ENCODE results near the gene NTRK1. TPM values are rescaled to one million over a fixed set of nuclear protein-coding genes. Genes with fewer than 3 reads are reported as not detected.

The NTRK1 gene
- total RNA-seq, 1 donor from 2014 or later = 1.0 TPM

- H3K27ac ChIP-seq (replicated peaks) = no peak overlapping the region
- no peak for TF ChIP-seq CTCF (IDR thresholded peaks at IDR 0.05; ENCODE audit: borderline replicate concordance)
- no peak for DNase-seq
- no peaks in the 10 kb centered on the region for H3K9me3 ChIP-seq (replicated peaks)
- intact Hi-C loops (cut with micrococcal nuclease) = no loop called here
- no peaks in the 10 kb centered on the region for H3K36me3 ChIP-seq
- H3K4me3 ChIP-seq = no peak overlapping the region
- H3K4me1 ChIP-seq = no peaks in the 10 kb centered on the region
- peaks cover 72% of the 10 kb centered on the region for H3K27me3 ChIP-seq (ENCODE audit: low read depth)
Observed at GRCh38 chr1:156885314-156885713, 24.6 kb downstream of the NTRK1 start.

DNA sequence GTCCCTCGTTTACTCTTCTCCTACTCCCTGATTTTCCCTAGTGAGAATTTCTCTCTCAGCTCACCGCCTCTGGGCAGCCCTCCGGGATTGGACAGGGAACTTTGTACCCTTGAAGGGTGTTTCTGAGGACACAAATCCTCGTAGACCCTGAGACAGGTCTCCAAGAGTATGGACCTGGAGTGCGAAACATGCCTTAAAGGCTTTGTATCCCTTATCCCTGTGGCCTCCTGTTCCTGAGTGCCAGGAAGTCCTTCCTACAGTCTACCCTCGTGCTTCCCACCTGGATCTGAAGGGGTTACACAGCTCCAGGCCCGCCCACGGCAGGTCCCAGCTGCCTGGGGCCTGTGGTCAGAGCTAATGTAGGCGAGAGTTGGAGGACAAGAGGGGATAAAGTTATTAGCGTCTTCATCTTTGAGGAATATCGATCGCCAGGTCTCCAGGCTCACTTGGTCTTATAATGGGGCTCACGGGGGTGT is 25.3 kb downstream of the NTRK1 start:
- Histone ChIP-seq H3K4me1 (no peaks in the 10 kb centered on the region), H3K27me3 (ENCODE audit: low read depth) (peaks cover 66% of the 10 kb centered on the region), H3K4me3 (no peak overlapping the region), H3K9me3 (replicated peaks) (no peaks in the 10 kb centered on the region), H3K36me3 (no peaks in the 10 kb centered on the region), H3K27ac (replicated peaks) (no peak overlapping the region)
- intact Hi-C loops (cut with micrococcal nuclease) = no loop called here
- TF ChIP-seq CTCF (IDR thresholded peaks at IDR 0.05; ENCODE audit: borderline replicate concordance) = no peak
- DNase-seq = no peak

DNA sequence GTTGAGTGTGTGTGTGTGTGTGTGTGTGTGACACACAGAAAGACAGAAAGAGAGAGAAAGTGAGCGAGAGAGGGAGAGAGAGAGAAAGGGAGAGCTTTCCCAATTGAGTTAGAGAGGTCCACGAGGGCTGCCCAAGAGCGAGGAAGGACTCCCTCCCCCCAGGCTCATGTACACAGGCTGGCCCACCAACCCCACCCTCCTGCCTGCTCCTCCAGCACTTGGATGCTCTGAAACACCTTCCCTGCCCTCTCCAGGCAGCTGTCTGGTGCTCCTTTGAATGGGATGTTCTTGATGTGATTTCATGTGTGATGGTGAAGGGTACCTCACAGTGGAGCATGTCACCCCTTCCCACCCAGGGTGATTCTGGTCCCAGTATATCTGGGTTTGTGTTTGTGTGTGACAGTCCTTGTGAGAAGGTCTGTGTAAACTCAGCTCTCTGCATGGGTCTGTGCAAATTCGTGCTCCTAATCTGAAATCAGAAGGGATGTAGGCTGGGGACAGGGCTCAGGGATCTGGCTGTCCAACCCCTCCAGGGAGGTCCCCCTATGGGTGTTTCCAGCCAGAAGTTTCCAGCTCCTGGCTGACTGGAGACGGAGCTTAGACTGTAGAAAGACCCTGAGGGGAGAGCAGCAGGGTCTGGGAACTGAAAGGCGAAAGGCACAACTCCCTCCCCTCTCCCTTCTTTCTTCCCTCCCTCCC is 26.1 kb downstream of the NTRK1 start:
- Histone ChIP-seq H3K36me3 (no peaks in the 10 kb centered on the region), H3K4me3 (no peak overlapping the region), H3K27me3 (ENCODE audit: low read depth) (peaks cover 58% of the 10 kb centered on the region), H3K4me1 (no peaks in the 10 kb centered on the region), H3K9me3 (replicated peaks) (no peaks in the 10 kb centered on the region), H3K27ac (replicated peaks) (no peak overlapping the region)
- intact Hi-C loops (cut with micrococcal nuclease) = no loop called here
- DNase-seq = no peak
- no peak for TF ChIP-seq CTCF (IDR thresholded peaks at IDR 0.05; ENCODE audit: borderline replicate concordance)

DNA sequence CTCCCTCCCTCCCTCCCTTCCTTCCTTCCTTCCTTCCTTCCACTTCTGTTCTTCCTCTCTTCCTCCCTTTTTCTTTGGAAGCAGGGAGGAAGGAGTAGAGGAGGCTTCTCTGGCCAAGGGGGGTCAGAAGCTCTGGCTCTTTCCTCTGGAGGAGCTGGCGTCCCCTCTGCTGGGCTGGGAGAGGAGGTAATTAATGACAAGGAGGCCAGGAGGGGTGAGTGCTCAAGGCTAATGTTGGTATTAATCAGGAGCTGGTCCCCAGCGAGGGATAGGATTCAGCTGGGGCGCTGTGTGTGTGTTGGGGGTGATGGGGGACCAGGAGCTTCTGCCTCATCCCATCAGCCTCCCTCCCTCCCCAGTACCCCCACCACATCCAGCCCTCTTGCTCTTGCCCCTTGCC is 26.7 kb downstream of the NTRK1 start:
- DNase-seq = no peak
- Histone ChIP-seq H3K27me3 (ENCODE audit: low read depth) (peaks cover 52% of the 10 kb centered on the region), H3K36me3 (no peaks in the 10 kb centered on the region), H3K4me1 (peaks cover 3% of the 10 kb centered on the region), H3K9me3 (replicated peaks) (no peaks in the 10 kb centered on the region), H3K4me3 (no peak overlapping the region), H3K27ac (replicated peaks) (no peak overlapping the region)
- intact Hi-C loops (cut with micrococcal nuclease) = no loop called here
- TF ChIP-seq CTCF (IDR thresholded peaks at IDR 0.05; ENCODE audit: borderline replicate concordance) = no peak

GRCh38 chr1:156887734-156888133 is 27.1 kb downstream of the NTRK1 start:
- Histone ChIP-seq H3K36me3 (no peaks in the 10 kb centered on the region), H3K9me3 (replicated peaks) (no peaks in the 10 kb centered on the region), H3K4me1 (peaks cover 7% of the 10 kb centered on the region), H3K4me3 (no peak overlapping the region), H3K27ac (replicated peaks) (no peak overlapping the region), H3K27me3 (ENCODE audit: low read depth) (peaks cover 50% of the 10 kb centered on the region)
- intact Hi-C loops (cut with micrococcal nuclease) = no loop called here
- no peak for TF ChIP-seq CTCF (IDR thresholded peaks at IDR 0.05; ENCODE audit: borderline replicate concordance)
- DNase-seq = no peak

Measured in left ventricle myocardium inferior (tissue), 1 donor.